ENCODE measurements around the gene NECTIN1. TPM values are rescaled to one million over a fixed set of nuclear protein-coding genes. Genes with fewer than 3 reads are reported as not detected.
A peak's percentile ranks its signal among the peaks of the same experiment; 100 is the strongest.
"Not testable (repeated sequence)": the region's sequence is repeated elsewhere in the genome, so short reads cannot be mapped to it uniquely, and the experiment has no call there.

NECTIN1 gene
- total RNA-seq, 1 experiment from 2014 or later = 1.1 TPM

- no peak for DNase-seq (ENCODE audit: low read depth)
Measured at GRCh38 chr11:119617340-119617713, 111.7 kb downstream of the NECTIN1 start.

GRCh38 chr11:119616586-119617339 lies 112.2 kb downstream of the NECTIN1 start:
- in situ Hi-C loops (cut with HindIII; ENCODE audit: low pct_unique_long_range_greater_than_20kb, low sequenced_read_pairs) = no loop called here

More at GRCh38 chr11:119617340-119617713, 111.7 kb downstream of the NECTIN1 start:
- in situ Hi-C loops (cut with HindIII; ENCODE audit: low pct_unique_long_range_greater_than_20kb, low sequenced_read_pairs) = no loop called here

DNA sequence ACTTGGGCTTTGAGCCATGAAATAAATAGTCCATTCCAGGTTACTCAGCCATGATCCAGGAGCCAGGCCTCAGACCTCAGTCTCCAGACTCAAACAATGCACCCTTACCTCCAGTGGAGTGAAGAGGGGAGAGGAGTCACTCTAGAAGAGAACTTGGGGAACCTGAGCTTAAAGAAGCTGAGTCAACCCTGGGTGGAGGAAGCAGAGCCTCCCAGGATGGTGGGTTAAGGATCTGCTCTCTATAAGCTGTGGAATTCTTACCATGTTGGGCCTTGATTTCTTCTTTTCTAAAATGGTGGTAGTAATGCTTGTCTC lies 113.2 kb downstream of the NECTIN1 start:
- no peak for DNase-seq (ENCODE audit: low read depth)
- in situ Hi-C loops (cut with HindIII; ENCODE audit: low pct_unique_long_range_greater_than_20kb, low sequenced_read_pairs) = no loop called here

More at GRCh38 chr11:119616586-119617339, 112.2 kb downstream of the NECTIN1 start:
- DNase-seq (ENCODE audit: low read depth) = no peak

DNA sequence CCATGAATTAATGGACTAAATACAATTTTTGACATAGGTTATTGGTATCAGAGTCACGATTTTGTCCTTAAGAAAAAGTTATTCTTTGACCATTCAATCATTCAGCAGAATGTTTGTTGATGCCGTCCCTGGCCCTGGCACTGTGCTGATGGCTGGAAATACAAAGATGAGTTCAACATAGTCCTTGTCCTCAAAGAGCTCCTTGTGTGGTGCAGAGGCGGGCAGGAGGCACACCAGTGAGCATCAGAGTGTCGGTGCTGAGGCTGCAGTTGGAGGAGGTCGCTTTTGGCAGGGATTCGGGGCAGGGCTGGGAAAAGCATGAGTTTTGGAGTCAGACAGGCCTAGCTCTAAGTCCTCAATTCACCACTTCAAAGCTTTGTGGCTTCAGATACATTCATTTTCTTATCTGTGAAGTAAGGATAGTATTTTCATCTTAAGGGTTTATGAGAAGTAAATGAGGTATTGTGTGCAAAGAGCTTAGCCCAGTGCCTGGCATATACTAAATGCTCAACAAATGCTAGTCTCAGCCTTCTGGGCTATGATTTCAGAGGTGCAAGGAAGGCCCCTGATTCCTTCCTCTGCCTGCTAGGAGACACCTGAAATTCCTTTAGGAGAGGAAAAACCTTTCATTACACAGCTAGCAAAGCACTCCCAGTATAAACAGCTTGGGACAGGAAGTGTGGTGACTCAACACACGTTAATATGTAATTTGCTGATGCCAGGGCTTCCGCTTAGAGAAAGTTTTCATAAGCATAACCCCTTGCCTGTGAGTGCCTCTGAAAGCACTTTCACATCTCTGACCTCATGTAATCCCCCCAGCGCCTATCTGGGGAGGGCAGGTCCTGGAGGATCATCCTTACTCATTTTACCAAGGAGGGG lies 113.8 kb downstream of the NECTIN1 start:
- in situ Hi-C loops (cut with HindIII; ENCODE audit: low pct_unique_long_range_greater_than_20kb, low sequenced_read_pairs) = no loop called here

GRCh38 chr11:119614222-119615002 lies 114.6 kb downstream of the NECTIN1 start:
- in situ Hi-C loops (cut with HindIII; ENCODE audit: low pct_unique_long_range_greater_than_20kb, low sequenced_read_pairs) = no loop called here

More for the DNA sequence above, 113.8 kb downstream of the NECTIN1 start:
- peak; percentile 90 for DNase-seq (ENCODE audit: low read depth)

DNA sequence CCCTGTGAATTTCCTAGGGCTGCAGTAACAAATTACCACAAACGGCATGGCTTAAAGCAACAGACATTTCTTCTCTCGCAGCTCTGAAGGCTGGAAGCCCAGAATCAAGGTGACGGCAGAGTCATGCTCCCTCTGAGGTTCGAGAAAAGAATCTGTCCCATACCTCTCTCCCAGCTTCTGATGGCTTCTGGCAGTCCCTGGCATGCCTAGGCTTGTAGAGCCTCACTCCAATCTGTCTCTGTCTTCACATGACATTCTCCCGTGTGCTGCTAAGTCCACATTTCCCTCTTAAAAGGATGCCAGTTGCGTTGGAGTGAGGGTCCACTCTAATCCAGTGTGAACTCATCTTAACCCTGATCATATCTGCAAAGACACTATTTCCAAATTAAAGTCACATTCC lies 116.2 kb downstream of the NECTIN1 start:
- DNase-seq (ENCODE audit: low read depth) = no peak
- in situ Hi-C loops (cut with HindIII; ENCODE audit: low pct_unique_long_range_greater_than_20kb, low sequenced_read_pairs) = no loop called here

More at GRCh38 chr11:119614222-119615002, 114.6 kb downstream of the NECTIN1 start:
- no peak for DNase-seq (ENCODE audit: low read depth)

DNA sequence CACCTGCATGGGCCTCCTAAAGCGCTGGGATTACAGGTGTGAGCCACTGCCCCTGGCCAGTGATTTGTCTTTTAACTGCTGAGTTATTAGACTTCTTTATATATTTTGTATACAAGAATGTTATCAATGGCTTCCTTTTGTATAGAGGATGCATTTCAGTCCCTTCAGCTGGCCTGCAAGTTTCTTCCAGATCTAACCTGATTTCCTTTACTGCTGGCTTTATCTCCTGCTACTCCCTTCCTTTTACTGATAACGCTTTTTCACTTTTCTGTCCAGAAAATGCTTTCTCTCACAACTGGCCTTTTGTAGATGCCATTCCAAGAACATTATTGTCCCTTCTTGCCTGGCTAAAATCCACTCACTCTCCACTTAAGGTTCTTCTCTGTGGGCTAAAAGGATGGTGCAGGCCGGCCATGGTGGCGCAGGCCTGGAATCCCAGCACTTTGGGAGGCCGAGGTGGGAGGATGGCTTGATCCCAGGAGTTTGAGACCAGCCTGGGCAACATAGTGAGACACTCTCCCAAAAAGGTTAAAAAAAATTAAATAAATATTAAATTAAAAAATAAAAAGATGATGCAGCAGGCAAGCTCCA lies 118.1 kb downstream of the NECTIN1 start:
- in situ Hi-C loops (cut with HindIII; ENCODE audit: low pct_unique_long_range_greater_than_20kb, low sequenced_read_pairs) = no loop called here
- DNase-seq (ENCODE audit: low read depth) = no peak

DNA sequence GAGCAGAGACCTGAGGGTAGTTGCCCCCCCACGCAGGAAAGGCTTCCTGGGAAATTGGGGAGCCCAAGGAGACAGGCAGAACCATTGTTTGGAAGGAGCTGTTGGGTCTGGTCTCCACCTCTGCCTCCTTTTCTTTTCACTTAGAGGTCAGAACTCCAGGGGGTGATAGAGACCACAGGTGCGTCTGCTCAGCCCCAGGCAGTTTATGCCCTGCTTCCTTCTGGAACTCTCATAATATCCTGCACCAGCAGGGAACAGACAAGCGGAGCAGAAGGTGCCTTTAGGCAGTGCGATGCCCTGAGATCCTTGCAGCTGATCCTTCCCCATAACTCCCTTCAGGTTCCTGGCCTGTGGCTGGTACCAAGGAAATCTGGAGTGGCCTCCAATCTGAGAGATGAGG lies 120.2 kb downstream of the NECTIN1 start:
- DNase-seq (ENCODE audit: low read depth) = no peak
- in situ Hi-C loops (cut with HindIII; ENCODE audit: low pct_unique_long_range_greater_than_20kb, low sequenced_read_pairs) = no loop called here

GRCh38 chr11:119608201-119608600 lies 120.8 kb downstream of the NECTIN1 start:
- no peak for DNase-seq (ENCODE audit: low read depth)
- in situ Hi-C loops (cut with HindIII; ENCODE audit: low pct_unique_long_range_greater_than_20kb, low sequenced_read_pairs) = no loop called here

GRCh38 chr11:119607726-119608125 lies 121.3 kb downstream of the NECTIN1 start:
- in situ Hi-C loops (cut with HindIII; ENCODE audit: low pct_unique_long_range_greater_than_20kb, low sequenced_read_pairs) = no loop called here
- no peak for DNase-seq (ENCODE audit: low read depth)

DNA sequence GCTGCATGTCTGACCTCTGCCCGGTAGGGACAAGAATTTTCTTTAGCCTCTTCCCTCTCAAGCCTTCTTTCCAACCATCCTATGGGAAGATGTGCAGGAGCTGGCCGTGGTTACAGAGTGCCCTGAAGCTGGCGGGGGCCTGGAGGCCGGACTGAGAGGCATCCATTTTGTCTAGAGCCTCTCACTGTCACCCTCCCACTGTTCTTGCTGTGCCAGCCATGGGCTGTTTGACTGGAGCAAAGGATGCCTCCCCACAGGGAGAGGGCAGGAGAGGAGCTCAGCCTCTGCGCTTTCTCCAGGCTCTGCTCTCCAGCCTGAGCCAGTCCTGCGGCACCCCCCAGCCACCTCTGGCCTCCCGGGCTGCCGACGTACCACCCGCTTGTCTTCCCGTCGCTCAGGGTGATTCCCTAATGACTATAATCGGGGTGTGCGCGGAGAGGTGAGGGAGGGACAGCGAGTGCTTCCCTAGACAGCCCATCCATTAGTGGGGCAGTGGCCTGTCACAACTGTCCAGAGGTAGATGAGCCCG lies 123.8 kb downstream of the NECTIN1 start:
- DNase-seq (ENCODE audit: low read depth) = no peak
- in situ Hi-C loops (cut with HindIII; ENCODE audit: low pct_unique_long_range_greater_than_20kb, low sequenced_read_pairs) = no loop called here

- DNase-seq (ENCODE audit: low read depth) = no peak
- in situ Hi-C loops (cut with HindIII; ENCODE audit: low pct_unique_long_range_greater_than_20kb, low sequenced_read_pairs) = no loop called here
Measured at GRCh38 chr11:119602745-119603373, 126.1 kb downstream of the NECTIN1 start.

- in situ Hi-C loops (cut with HindIII; ENCODE audit: low pct_unique_long_range_greater_than_20kb, low sequenced_read_pairs) = no loop called here
- DNase-seq (ENCODE audit: low read depth) = no peak
Measured at GRCh38 chr11:119599864-119600541, 129.0 kb downstream of the NECTIN1 start.

GRCh38 chr11:119595941-119596340 lies 133.1 kb downstream of the NECTIN1 start:
- in situ Hi-C loops (cut with HindIII; ENCODE audit: low pct_unique_long_range_greater_than_20kb, low sequenced_read_pairs); DNase-seq (ENCODE audit: low read depth): not testable (repeated sequence)

GRCh38 chr11:119594639-119595249 lies 134.3 kb downstream of the NECTIN1 start:
- peak; percentile 24 for DNase-seq (ENCODE audit: low read depth)
- in situ Hi-C loops (cut with HindIII; ENCODE audit: low pct_unique_long_range_greater_than_20kb, low sequenced_read_pairs) = no loop called here

GRCh38 chr11:119593346-119593745 lies 135.7 kb downstream of the NECTIN1 start:
- DNase-seq (ENCODE audit: low read depth) = no peak
- in situ Hi-C loops (cut with HindIII; ENCODE audit: low pct_unique_long_range_greater_than_20kb, low sequenced_read_pairs) = no loop called here

- DNase-seq (ENCODE audit: low read depth) = no peak
- in situ Hi-C loops (cut with HindIII; ENCODE audit: low pct_unique_long_range_greater_than_20kb, low sequenced_read_pairs) = no loop called here
Measured at GRCh38 chr11:119592642-119593041, 136.4 kb downstream of the NECTIN1 start.

Measured in Caki2 (cell line).